Measurements from ENCODE around the gene BRICD5. TPM values are rescaled to one million over a fixed set of nuclear protein-coding genes. Genes with fewer than 3 reads are reported as not detected.

The BRICD5 gene
- total RNA-seq, 1 experiment from 2014 or later = 4.8 TPM

- peak; percentile 27; the same call in 1 of the 2 replicates for ATAC-seq
- CTCF ChIA-PET = interaction anchor here (0.9 kb wide), 1 partner anchor 44 kb away, joined by 3 read pairs; no protein-coding TSS in a partner anchor
- Histone ChIP-seq H3K4me1 (ENCODE audit: insufficient read depth, low read length) (no peaks in the 10 kb centered on the region), H3K9ac (ENCODE audit: low read length) (no peak overlapping the region), H3K27me3 (ENCODE audit: low read length) (no peaks in the 10 kb centered on the region), H3K9me2 (replicated peaks; ENCODE audit: low read length) (no peaks in the 10 kb centered on the region), H3K4me3 (ENCODE audit: low read length) (no peak overlapping the region), H3K79me2 (ENCODE audit: low read length) (no peaks in the 10 kb centered on the region), H3F3A (ENCODE audit: low read length, unreplicated experiment) (no peaks in the 10 kb centered on the region), H3K9me3 (ENCODE audit: low read length) (no peaks in the 10 kb centered on the region), H3K27ac (ENCODE audit: low read length) (no peak overlapping the region), H3K4me2 (ENCODE audit: low read length) (no peak overlapping the region), H3K36me3 (ENCODE audit: low read depth, low read length) (no peaks in the 10 kb centered on the region), H2AFZ (ENCODE audit: low read length) (no peak overlapping the region), H4K20me1 (ENCODE audit: low read length) (no peaks in the 10 kb centered on the region)
- no TSS peak for BruUV-seq (replicated peaks)
- DNase-seq = no peak
- no peak for TF ChIP-seq EZH2phosphoT487 (IDR thresholded peaks at IDR 0.05; ENCODE audit: borderline replicate concordance, low read length)
- TF ChIP-seq EZH2 (IDR thresholded peaks at IDR 0.05; ENCODE audit: low read length, unreplicated experiment) = no peak
- no peak for TF ChIP-seq CTCF (conservative IDR thresholded peaks at IDR 0.05; ENCODE audit: low read depth, low read length)
- intact Hi-C loops (cut with micrococcal nuclease) = no loop called here
- POLR2A ChIA-PET (ENCODE audit: unreplicated experiment) = no interaction called here
Measured at GRCh38 chr16:2238838-2239675, 28.4 kb upstream of the BRICD5 start.

- H3K9me3 ChIP-seq (ENCODE audit: low read length) = no peaks in the 10 kb centered on the region
- H2AFZ ChIP-seq (ENCODE audit: low read length) = no peak overlapping the region
- no peak overlapping the region for H3K27ac ChIP-seq (ENCODE audit: low read length)
- H3F3A ChIP-seq (ENCODE audit: low read length, unreplicated experiment) = no peaks in the 10 kb centered on the region
- H3K4me1 ChIP-seq (ENCODE audit: insufficient read depth, low read length) = no peaks in the 10 kb centered on the region
- TF ChIP-seq EZH2phosphoT487 (IDR thresholded peaks at IDR 0.05; ENCODE audit: borderline replicate concordance, low read length) (no peak), CTCF (conservative IDR thresholded peaks at IDR 0.05; ENCODE audit: low read depth, low read length) (no peak), EZH2 (IDR thresholded peaks at IDR 0.05; ENCODE audit: low read length, unreplicated experiment) (no peak)
- no peaks in the 10 kb centered on the region for H3K27me3 ChIP-seq (ENCODE audit: low read length)
- H3K4me3 ChIP-seq (ENCODE audit: low read length) = no peak overlapping the region
- no peak overlapping the region for H3K9ac ChIP-seq (ENCODE audit: low read length)
- no peaks in the 10 kb centered on the region for H3K9me2 ChIP-seq (replicated peaks; ENCODE audit: low read length)
- ChIA-PET POLR2A (ENCODE audit: unreplicated experiment) (no interaction called here), CTCF (interaction anchor here (0.9 kb wide), 1 partner anchor 43 kb away, joined by 3 read pairs; no protein-coding TSS in a partner anchor)
- ATAC-seq (no peak), DNase-seq (no peak)
- H3K36me3 ChIP-seq (ENCODE audit: low read depth, low read length) = no peaks in the 10 kb centered on the region
- H4K20me1 ChIP-seq (ENCODE audit: low read length) = no peaks in the 10 kb centered on the region
- intact Hi-C loops (cut with micrococcal nuclease) = no loop called here
- no TSS peak for BruUV-seq (replicated peaks)
- H3K79me2 ChIP-seq (ENCODE audit: low read length) = no peaks in the 10 kb centered on the region
- H3K4me2 ChIP-seq (ENCODE audit: low read length) = no peak overlapping the region
Measured at GRCh38 chr16:2238150-2238837, 27.6 kb upstream of the BRICD5 start.
